ENCODE data around the gene PTPRG. TPM values are rescaled to one million over a fixed set of nuclear protein-coding genes. Genes with fewer than 3 reads are reported as not detected.

The PTPRG gene
- total RNA-seq, 1 donor from 2014 or later: 124 TPM

DNA sequence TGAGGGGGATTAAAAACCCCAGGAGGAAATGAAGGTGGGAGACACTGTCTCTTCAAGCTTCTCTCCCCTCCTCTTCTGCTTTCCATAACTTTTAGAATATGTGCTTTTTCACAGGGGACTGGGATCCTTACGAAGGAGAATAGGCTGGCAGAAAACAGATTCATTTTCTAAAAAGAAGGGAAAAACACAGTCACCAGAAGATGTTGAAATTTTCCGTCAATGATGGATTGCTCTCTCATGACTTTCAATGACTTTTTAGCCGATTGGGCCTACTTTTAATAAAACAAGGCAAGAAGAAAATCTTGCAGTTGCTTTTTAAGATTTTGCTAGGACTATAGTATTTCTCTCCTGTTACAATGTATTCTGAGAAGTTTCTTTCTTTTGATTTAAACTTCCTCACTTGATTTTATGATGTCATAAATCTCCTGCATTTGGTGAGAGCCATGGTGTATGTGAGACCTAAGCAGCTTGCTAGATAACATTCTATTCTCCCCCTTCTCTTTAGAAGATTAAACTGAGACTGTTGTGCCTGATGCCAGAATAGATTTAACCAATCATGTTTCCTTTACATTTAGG lies 570.7 kb downstream of the PTPRG start:
- DNase-seq (ENCODE audit: low spot score): no peak

DNA sequence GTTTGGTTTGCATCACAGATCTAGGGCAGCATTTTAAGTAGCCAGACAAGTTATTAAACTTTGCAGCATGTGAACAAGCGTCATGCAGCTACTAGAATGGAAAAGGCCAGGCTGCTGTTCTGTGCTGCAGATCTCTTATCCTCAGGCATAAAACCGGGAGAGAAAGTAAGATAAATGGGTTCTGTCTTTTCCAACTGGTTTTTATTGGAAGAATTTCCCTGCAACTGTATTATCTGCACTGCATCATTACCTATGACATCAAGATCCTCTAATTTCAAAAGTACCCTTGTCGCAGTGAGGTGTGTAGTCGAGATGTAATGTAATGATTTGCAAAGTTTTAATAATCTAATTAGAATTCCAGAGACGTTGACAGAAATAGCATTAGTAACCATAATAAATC lies 571.6 kb downstream of the PTPRG start:
- DNase-seq (ENCODE audit: low spot score): no peak

GRCh38 chr3:62134061-62134496 lies 572.7 kb downstream of the PTPRG start:
- no peak for DNase-seq (ENCODE audit: low spot score)

DNA sequence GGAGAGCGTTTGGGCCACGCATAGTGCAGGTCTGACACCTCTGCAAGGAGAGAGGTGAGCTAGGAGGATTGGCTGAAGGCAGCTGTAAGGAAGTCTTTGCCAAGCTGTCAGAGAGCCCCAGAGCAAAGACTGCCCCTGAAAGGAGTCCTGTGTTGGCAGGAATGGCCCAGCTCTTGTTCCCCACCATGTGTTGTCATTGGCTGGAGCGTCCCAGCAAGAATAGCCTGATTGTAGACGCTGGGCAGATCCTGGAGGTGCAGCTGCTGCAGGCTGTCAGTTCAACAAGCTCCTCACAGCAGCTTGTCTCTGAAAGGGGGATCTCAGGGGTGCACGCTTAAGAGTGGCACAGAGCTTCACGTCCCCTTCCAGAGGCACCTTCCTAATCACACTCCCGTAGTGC lies 574.4 kb downstream of the PTPRG start:
- DNase-seq (ENCODE audit: low spot score): no peak

- no peak for DNase-seq (ENCODE audit: low spot score)
Observed at GRCh38 chr3:62139957-62140356, 578.6 kb downstream of the PTPRG start.

DNA sequence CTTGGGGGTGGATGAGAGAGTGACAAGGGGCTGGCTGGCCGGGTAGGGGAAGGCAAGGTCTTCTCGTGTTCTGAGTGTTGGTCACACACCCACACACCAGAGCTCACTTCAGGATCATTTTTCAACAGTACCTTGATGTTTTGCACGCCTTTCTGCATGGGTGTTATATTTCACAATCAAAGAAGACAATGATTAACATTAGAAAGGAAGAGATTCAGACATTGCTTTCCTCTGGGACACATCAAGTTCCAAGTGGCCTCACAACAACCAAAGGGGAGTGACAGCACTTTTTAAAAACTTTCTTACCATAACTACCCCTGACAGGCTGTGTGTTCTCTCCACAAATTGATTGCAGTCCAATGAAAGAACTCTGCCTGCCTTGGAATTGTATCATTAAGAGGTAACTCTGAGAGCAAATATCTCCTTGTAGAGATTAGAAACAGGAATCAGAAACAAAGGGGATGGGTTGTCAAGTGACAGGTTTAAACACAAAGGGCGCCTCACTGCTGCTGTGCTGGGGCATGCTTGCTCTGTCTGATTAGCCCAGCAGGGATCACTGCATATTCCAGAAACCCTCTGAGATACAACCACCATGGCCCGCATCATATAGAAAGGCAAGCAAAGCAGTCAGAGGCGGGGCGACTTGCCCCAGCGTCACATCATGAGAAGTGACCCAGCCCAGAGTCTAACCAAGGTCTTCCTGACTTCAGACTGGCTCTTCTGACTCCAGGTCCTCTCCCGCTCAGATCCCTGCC lies 581.1 kb downstream of the PTPRG start:
- DNase-seq (ENCODE audit: low spot score): no peak

DNA sequence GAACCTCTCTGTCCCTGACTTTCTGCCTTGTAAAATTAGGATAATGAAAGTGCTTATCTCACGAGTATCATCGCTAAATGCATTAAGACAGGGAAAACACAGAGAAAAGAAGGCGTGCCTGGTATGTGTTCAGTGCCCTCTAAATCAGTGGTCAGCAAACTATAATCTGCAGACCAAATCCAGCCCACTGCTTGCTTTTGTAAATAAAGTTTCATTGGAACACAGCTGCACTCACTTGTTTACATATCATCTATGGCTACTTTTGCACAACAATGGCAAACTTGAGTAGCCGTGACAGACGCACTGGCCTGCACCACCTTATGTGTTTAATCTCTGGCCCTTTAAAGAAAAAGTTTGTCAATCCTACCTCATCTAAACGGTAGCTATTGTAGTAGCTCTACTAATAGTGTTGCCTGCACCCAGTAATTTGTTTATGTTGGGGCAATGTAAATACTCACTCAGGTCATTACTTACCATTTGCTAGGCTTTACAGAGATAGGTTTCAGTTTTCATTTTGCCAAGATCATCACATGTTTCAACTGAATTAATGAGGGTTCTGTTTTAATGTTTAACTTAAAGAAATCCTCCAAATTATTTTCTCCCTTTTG lies 582.6 kb downstream of the PTPRG start:
- DNase-seq (ENCODE audit: low spot score): no peak

DNA sequence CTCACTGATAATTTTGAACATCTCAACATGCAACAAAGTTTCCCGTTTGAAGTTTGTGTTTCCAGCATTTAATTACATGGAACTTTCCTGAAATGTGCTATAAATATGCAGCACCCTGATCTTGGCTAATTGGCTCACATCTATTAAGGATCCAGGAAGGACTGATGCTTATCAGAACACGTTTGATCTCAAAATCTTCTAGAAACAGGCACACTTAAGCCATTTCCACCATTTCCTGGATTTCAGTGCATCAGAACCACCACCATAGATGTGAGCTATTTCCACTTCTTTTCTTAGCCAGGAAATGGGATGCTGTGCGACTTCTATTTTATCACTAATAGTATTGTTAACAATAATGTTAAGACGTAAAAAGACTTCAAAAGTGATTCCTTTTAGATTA lies 583.1 kb downstream of the PTPRG start:
- no peak for DNase-seq (ENCODE audit: low spot score)

- no peak for DNase-seq (ENCODE audit: low spot score)
Observed at GRCh38 chr3:62145086-62145757, 583.9 kb downstream of the PTPRG start.

- no peak for DNase-seq (ENCODE audit: low spot score)
Observed at GRCh38 chr3:62149539-62149938, 588.2 kb downstream of the PTPRG start.

- no peak for DNase-seq (ENCODE audit: low spot score)
Observed at GRCh38 chr3:62149962-62150361, 588.6 kb downstream of the PTPRG start.

GRCh38 chr3:62151591-62151990 lies 590.2 kb downstream of the PTPRG start:
- no peak for DNase-seq (ENCODE audit: low spot score)

DNA sequence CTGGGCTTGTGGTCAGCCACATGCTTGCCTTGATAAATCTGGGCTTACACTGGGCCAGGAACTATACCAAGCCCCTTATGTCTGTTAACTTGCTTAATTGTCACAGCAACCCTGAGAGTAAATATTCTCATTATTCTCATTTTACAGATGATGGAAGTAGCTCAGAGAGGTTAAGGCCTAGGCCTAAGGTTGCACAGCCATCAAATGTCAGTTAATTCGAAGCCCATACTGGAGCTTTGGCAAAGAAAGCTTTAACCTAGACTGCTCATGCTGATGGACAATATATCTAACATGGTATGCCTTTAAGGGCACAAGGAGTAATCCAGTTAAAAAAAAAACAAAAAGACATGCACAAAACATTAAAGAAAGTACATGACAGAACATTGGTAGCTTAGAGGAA lies 591.9 kb downstream of the PTPRG start:
- no peak for DNase-seq (ENCODE audit: low spot score)

DNA sequence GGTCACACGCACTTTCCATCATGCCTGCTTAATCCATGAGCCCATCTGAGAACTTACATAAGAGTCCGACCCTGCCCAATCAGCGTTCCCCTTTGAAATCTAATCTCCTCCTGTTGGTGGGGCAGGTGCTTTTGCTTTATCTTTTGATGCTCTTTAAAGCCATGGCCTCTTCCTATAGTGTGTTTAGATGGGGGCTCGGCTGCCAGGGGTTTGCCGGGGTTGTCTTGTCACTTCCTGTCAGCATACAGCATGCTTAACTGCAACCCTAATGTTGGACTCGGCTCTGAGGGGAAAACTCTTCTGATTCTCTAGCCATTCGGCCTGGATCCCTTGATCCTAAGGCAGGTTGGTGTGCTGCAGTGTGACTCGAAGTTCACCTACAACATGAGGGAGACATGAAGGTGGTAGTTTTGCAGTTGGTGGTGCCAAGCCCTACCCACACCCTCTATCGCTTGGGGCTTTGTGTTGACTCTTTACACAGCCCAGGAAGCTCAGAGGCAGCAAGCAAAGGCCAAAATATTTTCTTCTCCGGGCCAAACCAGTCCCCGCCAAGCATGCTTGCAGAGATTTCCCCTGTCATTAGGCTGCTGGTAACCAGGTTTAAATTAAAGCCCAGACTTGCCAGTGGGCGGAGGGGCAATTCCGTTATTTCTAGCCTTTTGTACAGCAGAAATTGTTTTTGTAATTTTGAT lies 593.2 kb downstream of the PTPRG start:
- no peak for DNase-seq (ENCODE audit: low spot score)

- DNase-seq (ENCODE audit: low spot score): no peak
Observed at GRCh38 chr3:62159056-62159708, 597.8 kb downstream of the PTPRG start.

- DNase-seq (ENCODE audit: low spot score): no peak
Observed at GRCh38 chr3:62159709-62160092, 598.3 kb downstream of the PTPRG start.

DNA sequence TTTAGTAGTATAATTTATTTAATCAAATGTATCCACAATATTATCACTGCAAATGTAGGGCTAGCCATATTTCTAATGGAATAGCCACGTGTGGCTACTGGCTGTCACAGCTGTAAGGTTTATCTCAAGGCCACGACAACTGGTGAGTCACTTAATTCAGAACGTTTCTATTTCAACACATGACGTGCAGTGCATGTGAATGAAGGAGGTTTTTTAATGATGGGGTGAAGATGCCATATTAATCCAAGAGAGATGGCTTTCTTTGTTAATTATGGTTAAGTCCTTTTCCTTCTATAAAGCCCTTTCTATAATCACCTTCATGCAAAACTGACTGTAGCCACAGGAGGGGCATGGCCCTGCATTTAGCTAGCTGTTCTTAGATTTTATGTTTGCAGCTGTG lies 600.0 kb downstream of the PTPRG start:
- no peak for DNase-seq (ENCODE audit: low spot score)

DNA sequence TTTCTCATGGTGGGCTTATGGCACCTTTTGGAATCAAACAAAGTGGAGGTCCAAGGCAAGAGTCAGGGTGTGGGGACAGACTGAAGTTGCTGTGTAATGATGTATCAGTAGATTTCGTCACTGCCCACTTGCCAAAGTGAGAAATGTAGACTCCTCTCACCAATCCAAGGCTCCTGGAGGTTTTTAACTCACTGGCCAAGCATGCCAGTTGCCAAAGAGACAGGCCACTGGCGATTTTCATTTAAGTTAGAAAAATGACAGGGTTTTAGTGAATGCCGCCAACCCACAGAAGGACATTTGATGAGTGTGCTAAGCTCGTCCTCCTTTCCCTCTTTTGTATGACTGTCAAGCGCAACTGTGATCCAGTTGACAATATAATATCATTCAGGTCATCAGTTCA lies 602.8 kb downstream of the PTPRG start:
- DNase-seq (ENCODE audit: low spot score): no peak

DNA sequence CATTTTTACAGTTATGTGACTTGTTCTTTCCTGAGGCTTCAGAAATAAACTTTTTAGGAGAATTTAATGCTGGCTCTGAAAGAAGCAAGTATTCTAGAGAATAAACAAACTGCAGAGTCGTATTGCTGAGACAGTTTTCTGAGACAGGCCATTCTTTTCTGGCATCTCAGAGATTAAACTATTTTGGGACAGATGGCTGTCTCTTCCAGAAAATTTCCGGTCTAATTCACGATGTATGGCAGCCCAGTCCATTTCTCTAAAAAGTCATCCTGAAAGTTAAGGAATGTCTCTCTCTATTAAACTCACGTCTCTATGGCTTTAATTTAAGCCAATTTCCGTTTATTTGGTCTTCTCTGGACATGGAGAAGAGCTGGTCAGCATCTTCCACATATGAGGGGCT lies 603.4 kb downstream of the PTPRG start:
- no peak for DNase-seq (ENCODE audit: low spot score)

DNA sequence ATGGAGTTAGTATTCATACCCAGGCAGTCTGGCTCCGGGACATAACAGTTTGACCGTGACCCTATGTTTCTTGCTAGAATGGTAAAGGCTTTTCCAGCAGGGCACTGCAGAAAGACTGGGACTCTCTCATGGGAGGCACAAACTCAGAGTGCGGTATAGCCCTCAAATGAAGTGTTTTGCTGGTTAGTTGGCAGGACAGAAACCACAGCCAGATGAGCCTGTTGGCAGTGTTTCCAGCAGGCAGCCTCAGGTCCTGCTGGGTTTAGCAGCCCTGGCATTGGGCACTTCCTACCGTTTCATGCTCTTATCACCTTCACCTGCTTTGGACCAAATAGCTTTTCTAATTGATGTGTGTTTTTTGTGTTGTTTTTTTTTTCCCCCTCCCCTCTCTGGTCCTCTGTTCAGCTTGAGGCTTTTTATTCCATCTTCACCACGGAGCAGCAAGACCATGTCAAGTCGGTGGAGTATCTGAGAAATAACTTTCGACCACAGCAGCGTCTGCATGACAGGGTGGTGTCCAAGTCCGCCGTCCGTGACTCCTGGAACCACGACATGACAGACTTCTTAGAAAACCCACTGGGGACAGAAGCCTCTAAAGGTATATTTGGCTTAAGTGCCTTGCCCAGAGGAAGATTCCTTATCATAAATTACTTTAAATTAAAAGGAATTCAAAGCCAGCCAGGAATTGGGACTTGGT lies 606.3 kb downstream of the PTPRG start:
- DNase-seq (ENCODE audit: low spot score): no peak
